ENCODE results near the gene ABCC6.

- TF ChIP-seq EZH2 (IDR thresholded peaks at IDR 0.05) (no peak), CEBPB (IDR thresholded peaks at IDR 0.05; ENCODE audit: low read depth) (no peak), EZH2phosphoT487 (IDR thresholded peaks at IDR 0.05; ENCODE audit: borderline replicate concordance) (no peak), CTCF (IDR thresholded peaks at IDR 0.05 in 2 of 3, conservative IDR thresholded peaks at IDR 0.05 in 1 of 3; ENCODE audit: borderline replicate concordance in 1 of 3, insufficient read depth in 1 of 3, low read depth in 2 of 3, low read length in 2 of 3) (no peak), POLR2A (IDR thresholded peaks at IDR 0.05; ENCODE audit: borderline replicate concordance, extremely low read depth, insufficient read depth, insufficient read length) (no peak), ZBTB33 (IDR thresholded peaks at IDR 0.05; ENCODE audit: extremely low read depth, insufficient replicate concordance, low read length) (no peak), YY1 (IDR thresholded peaks at IDR 0.05; ENCODE audit: extremely low read depth, insufficient replicate concordance, low read depth, low read length) (no peak), POLR2AphosphoS5 (IDR thresholded peaks at IDR 0.05; ENCODE audit: low read depth, low read length) (no peak), EGR1 (IDR thresholded peaks at IDR 0.05; ENCODE audit: low read depth) (no peak), ATF3 (IDR thresholded peaks at IDR 0.05) (no peak)
Measured at GRCh38 chr16:16126896-16127295, 96.4 kb downstream of the ABCC6 start.

Data from HCT116 (cell line).